Smooth muscle cell (in vitro differentiated cells): ENCODE data around the gene DLG2. TPM values are rescaled to one million over a fixed set of nuclear protein-coding genes. Genes with fewer than 3 reads are reported as not detected.

Experiments used
- DNase-seq: peaks from one replicate; lab custom pipeline; 2025; ENCODE audit not compliant: unreplicated experiment; lab: John Stamatoyannopoulos, UW
- H2AFZ ChIP-seq: fragments of 200-600 bp; sonication (generic); 2 replicates; pipeline ENCODE4 v1.6.0; 2016; ENCODE audit warnings: antibody characterized with exemption, low read depth, mild to moderate bottlenecking
- H3F3A ChIP-seq: fragments of 200-600 bp; sonication (generic); 2 replicates; pipeline ENCODE4 v1.6.0; 2017; ENCODE audit warnings: antibody characterized with exemption, low read depth
- H3K27ac ChIP-seq: fragments of 200-600 bp; sonication (generic); 2 replicates; pipeline ENCODE4 v1.5.1; 2016; ENCODE audit warnings: low read depth, mild to moderate bottlenecking
- H3K27me3 ChIP-seq: fragments of 200-600 bp; sonication (generic); 2 replicates; pipeline ENCODE4 v1.6.1; 2016; ENCODE audit warnings: low read depth, mild to moderate bottlenecking
- H3K36me3 ChIP-seq: fragments of 200-600 bp; sonication (generic); 2 replicates; pipeline ENCODE4 v1.5.1; 2016; ENCODE audit warnings: low read depth
- H3K4me1 ChIP-seq: fragments of 200-600 bp; sonication (generic); 2 replicates; pipeline ENCODE4 v1.5.1; 2016; ENCODE audit warnings: low read depth
- H3K4me2 ChIP-seq: fragments of 200-600 bp; sonication (generic); 2 replicates; pipeline ENCODE4 v1.6.0; 2016; ENCODE audit warnings: mild to moderate bottlenecking
- H3K4me3 ChIP-seq: fragments of 200-600 bp; sonication (generic); 2 replicates; pipeline ENCODE4 v1.5.1; 2016; ENCODE audit warnings: mild to moderate bottlenecking
- H3K79me2 ChIP-seq: fragments of 200-600 bp; sonication (generic); 2 replicates; pipeline ENCODE4 v1.6.0; 2016; ENCODE audit warnings: low read depth, mild to moderate bottlenecking
- H3K9ac ChIP-seq: fragments of 200-600 bp; sonication (generic); 2 replicates; pipeline ENCODE4 v1.6.0; 2016; ENCODE audit warnings: low read depth
- H3K9me3 ChIP-seq: fragments of 200-600 bp; sonication (generic); replicated peaks from 2 replicates; pipeline ENCODE4 v1.5.1; 2016; ENCODE audit warnings: low read depth
- H4K20me1 ChIP-seq: fragments of 200-600 bp; sonication (generic); 2 replicates; pipeline ENCODE4 v1.6.0; 2016; ENCODE audit warnings: low read depth
- CTCF ChIP-seq: fragments of 200-600 bp; sonication (generic); IDR thresholded peaks from 2 replicates; pipeline ENCODE4 v1.5.1; 2017; ENCODE audit warnings: borderline replicate concordance, mild to moderate bottlenecking, antibody characterized with exemption; ENCODE audit not compliant: insufficient read depth, poor library complexity, severe bottlenecking
- WGBS: methylation state at CpG from one replicate; pipeline ENCODE4 v1.1.7; 2016; ENCODE audit warnings: low lambda C conversion rate; 5-methylcytosine and 5-hydroxymethylcytosine counted together
- polyA plus RNA-seq: library from polyadenylated mRNA; unstranded; fragments of >200 nt; fragmentation: Nextera tagmentation; extraction: Ambion mirVana; gene quantifications from 2 replicates; pipeline ENCODE4 v1.2.1, GENCODE V29; 2016
- total RNA-seq: library from RNA; depleted of rRNA; stranded (reverse); fragments of >200 nt; gene quantifications from 2 replicates; pipeline ENCODE4 v1.2.3, GENCODE V29; 2014

The DLG2 gene
- total and polyA plus RNA-seq, 2 experiments from 2014 or later: 0.74 to 1.1 TPM

GRCh38 chr11:84419616-84420015, 1207.5 kb downstream of the DLG2 start:
- no peak for TF ChIP-seq CTCF
- Histone ChIP-seq H3K4me2 (no peak overlapping the region), H3K4me1 (peaks cover 16% of the 10 kb centered on the region), H3K9ac (no peak overlapping the region), H3K36me3 (no peaks in the 10 kb centered on the region), H3K4me3 (no peak overlapping the region), H3F3A (no peaks in the 10 kb centered on the region), H3K27ac (no peak overlapping the region), H3K79me2 (no peaks in the 10 kb centered on the region), H4K20me1 (no peaks in the 10 kb centered on the region), H2AFZ (no peak overlapping the region), H3K27me3 (no peaks in the 10 kb centered on the region), H3K9me3 (no peaks in the 10 kb centered on the region)
- no peak for DNase-seq
- WGBS: 76% methylated on average over 3 of the region's 3 CpGs

DNA sequence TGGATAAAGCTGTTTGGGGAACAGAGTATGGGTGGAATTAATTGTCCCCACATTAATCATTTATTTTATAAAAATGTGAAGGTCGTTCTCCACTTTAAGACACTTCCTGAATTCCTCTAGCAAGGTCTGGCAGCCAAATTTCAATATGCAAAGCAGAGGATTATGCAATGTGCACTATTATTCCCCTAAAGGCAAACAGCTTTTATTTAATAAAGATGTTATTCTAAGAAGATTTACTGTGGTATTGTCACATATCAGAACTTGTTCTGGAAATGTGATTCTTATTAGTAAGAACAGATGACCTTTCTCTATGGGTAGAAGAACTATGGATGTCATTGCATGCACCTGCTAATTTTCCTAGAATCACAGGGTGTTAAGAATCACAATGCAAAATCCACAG, 1212.2 kb downstream of the DLG2 start:
- H3K4me3 ChIP-seq: no peak overlapping the region
- H2AFZ ChIP-seq: no peak overlapping the region
- H3K4me2 ChIP-seq: no peak overlapping the region
- no peaks in the 10 kb centered on the region for H3F3A ChIP-seq
- H3K27me3 ChIP-seq: no peaks in the 10 kb centered on the region
- H3K9me3 ChIP-seq: no peaks in the 10 kb centered on the region
- no peaks in the 10 kb centered on the region for H3K36me3 ChIP-seq
- H3K27ac ChIP-seq: no peak overlapping the region
- WGBS: 71% methylated on average over 1 of the region's 1 CpG
- no peak for TF ChIP-seq CTCF
- H4K20me1 ChIP-seq: no peaks in the 10 kb centered on the region
- DNase-seq: no peak
- H3K79me2 ChIP-seq: no peaks in the 10 kb centered on the region
- H3K4me1 ChIP-seq: peaks cover 12% of the 10 kb centered on the region
- H3K9ac ChIP-seq: no peak overlapping the region

DNA sequence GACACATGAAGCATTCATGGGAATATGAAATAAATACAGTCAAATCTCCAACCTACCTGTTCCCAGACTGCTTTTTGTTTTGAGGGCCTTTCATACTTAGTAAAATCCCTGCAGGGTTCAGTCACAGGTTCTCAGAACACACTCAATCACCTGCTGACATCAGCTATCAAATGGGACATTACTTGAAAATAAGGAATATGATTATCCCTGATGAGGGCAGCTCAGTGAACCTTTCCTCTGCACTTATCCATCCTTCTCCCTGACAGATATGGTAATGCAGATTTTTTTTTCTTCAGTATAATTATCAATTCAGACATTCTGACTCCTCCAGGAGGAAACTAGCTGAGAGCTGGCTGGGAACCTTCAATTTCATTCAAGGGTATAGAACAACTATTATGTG, 1213.6 kb downstream of the DLG2 start:
- Histone ChIP-seq H3K36me3 (no peaks in the 10 kb centered on the region), H2AFZ (no peak overlapping the region), H3K9me3 (no peaks in the 10 kb centered on the region), H3K4me3 (no peak overlapping the region), H3F3A (no peaks in the 10 kb centered on the region), H3K4me1 (peaks cover 15% of the 10 kb centered on the region), H3K27ac (no peak overlapping the region), H3K27me3 (no peaks in the 10 kb centered on the region), H3K9ac (no peak overlapping the region), H4K20me1 (no peaks in the 10 kb centered on the region), H3K79me2 (no peaks in the 10 kb centered on the region), H3K4me2 (no peak overlapping the region)
- no peak for TF ChIP-seq CTCF
- DNase-seq: no peak

DNA sequence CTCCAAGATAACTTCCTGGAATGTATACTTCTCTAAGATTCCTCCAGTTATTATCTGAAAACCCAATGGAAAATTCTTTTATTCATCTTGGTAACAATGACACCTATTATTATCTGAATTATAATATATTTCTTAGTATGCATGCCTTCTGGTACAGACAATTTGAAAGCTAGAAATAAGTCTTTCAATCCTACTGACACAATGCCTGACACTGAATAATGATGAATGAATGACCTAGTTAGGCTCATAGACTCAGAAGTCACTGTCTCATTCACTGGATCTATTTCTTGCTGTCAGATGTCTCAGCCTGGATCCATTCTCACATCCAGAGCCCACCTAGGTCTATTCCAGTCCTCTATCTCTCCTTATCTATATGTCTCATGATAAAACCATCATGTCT, 1214.3 kb downstream of the DLG2 start:
- Histone ChIP-seq H3K79me2 (no peaks in the 10 kb centered on the region), H3F3A (no peaks in the 10 kb centered on the region), H3K27me3 (no peaks in the 10 kb centered on the region), H2AFZ (no peak overlapping the region), H3K36me3 (no peaks in the 10 kb centered on the region), H3K9me3 (no peaks in the 10 kb centered on the region), H3K4me1 (peaks cover 16% of the 10 kb centered on the region), H3K9ac (no peak overlapping the region), H3K27ac (no peak overlapping the region), H4K20me1 (no peaks in the 10 kb centered on the region), H3K4me2 (no peak overlapping the region), H3K4me3 (no peak overlapping the region)
- TF ChIP-seq CTCF: no peak
- DNase-seq: no peak
